ENCODE data around the gene SIAH3. TPM values are rescaled to one million over a fixed set of nuclear protein-coding genes. Genes with fewer than 3 reads are reported as not detected.

Gene SIAH3, protein sequence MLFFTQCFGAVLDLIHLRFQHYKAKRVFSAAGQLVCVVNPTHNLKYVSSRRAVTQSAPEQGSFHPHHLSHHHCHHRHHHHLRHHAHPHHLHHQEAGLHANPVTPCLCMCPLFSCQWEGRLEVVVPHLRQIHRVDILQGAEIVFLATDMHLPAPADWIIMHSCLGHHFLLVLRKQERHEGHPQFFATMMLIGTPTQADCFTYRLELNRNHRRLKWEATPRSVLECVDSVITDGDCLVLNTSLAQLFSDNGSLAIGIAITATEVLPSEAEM
- 0.09 TPM for polyA plus RNA-seq (2013, experiment 1 of 4)
- polyA plus RNA-seq (2013, experiment 2 of 4) = 0.02 TPM
- not detected for polyA plus RNA-seq (2013, experiment 3 of 4)
- polyA plus RNA-seq (2013, experiment 4 of 4) = 0.04 TPM

DNA sequence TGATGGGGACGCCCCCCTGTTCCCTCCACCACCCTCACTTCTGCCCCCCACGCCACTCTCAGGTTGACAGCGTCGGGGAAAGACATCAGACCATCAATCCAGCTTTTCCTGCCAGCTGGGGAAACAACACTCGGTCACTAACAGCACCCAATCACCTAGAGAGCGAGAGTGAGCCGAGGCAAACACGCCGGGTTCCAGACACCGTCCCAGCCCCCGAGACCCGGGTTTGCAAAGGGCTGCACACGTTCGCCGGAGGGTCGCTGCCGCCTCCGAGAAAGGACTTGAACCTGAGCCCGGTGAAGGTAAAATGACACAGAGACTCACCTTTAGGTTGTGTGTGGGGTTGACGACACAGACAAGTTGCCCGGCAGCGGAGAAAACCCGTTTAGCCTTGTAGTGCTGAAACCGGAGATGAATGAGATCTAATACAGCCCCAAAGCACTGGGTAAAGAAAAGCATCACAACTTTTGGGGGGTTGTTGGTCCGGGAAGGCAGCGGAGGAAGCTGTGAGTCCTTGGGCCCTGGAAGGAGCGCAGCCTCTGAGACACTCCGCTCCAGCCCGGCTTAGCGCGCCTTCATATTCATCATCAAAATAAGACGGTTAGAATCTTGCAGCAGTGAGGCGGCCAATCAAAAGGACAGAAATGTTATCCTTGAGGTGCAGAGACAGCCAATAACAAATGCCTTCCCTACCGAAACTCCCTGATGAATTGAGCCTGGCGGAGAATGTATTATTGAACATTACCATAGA is at the start of gene SIAH3:
Gene SIAH3 (minus strand): TSS at position 583 of the 751 bp plus-strand sequence. CDS start 124 bp downstream, at position 459.
- H3K9me3 ChIP-seq (ENCODE audit: control insufficient read depth, low read length) = peaks cover 4% of the 10 kb centered on the region
- no peak within 1 kb of the TSS for H3K27ac ChIP-seq (ENCODE audit: insufficient read depth, low read depth, low read length, poor library complexity, severe bottlenecking)
- 32 to 34% methylated on average over 35 of the region's 35 CpGs for WGBS, 2 experiments
- H3K36me3 ChIP-seq (ENCODE audit: control insufficient read depth, insufficient read depth, low read length) = no peaks in the 10 kb centered on the region
- peak within 1 kb of the TSS; percentile 17 for H3K4me3 ChIP-seq (ENCODE audit: insufficient read depth, low read depth, low read length)
- peaks cover 18% of the 10 kb centered on the region for H3K4me1 ChIP-seq (ENCODE audit: control insufficient read depth, insufficient read depth, low read length)
- peaks cover 32% of the 10 kb centered on the region for H3K27me3 ChIP-seq (ENCODE audit: control insufficient read depth, insufficient read depth, low read length, poor library complexity, severe bottlenecking)

DNA sequence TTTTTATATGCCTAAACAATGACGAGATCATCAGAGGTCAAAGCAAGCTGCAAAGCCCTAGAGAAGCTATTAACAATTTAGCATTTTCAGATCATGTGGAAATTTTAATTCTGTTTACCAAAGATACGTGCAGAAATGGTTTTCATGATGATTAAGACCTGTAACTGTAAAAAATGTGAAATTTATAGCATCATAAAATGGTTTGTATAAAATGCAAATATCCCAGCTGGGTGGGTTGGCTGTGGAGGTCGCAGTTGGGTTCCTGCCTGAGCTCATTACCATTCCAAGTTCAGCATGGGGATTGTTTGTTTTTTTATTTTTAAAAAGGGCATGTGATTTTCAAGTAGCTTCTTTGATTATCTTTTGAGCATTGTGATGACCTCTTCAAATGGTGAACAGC is 47.9 kb upstream of the SIAH3 start:
- H3K27ac ChIP-seq (ENCODE audit: insufficient read depth, low read depth, low read length, poor library complexity, severe bottlenecking) = no peak overlapping the region
- no peaks in the 10 kb centered on the region for H3K27me3 ChIP-seq (ENCODE audit: control insufficient read depth, insufficient read depth, low read length, poor library complexity, severe bottlenecking)
- no peak overlapping the region for H3K4me3 ChIP-seq (ENCODE audit: insufficient read depth, low read depth, low read length)
- H3K9me3 ChIP-seq (ENCODE audit: control insufficient read depth, low read length) = no peaks in the 10 kb centered on the region
- H3K36me3 ChIP-seq (ENCODE audit: control insufficient read depth, insufficient read depth, low read length) = no peaks in the 10 kb centered on the region
- 86 to 87% methylated on average over 3 of the region's 3 CpGs for WGBS, 2 experiments
- H3K4me1 ChIP-seq (ENCODE audit: control insufficient read depth, insufficient read depth, low read length) = no peaks in the 10 kb centered on the region

DNA sequence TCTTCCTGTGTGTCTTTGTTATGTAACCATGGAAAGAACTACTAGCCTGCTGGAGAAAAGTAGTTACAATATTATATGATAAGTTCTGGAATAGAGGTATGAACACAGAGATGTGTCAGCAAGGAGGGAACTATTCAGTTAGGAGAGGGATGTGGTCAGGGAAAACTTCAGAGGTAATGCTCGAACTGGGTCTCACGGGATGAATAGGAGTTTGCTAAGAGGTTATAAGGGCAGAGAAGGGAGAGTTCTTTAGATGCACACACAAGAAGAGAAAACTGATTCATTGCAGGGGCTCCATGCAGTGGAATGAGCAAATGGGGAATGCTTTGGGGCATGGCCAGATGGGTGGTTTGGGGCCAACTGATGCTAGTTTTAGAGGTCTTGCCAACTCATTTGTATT is 46.0 kb upstream of the SIAH3 start:
- WGBS, 2 experiments = 92 to 94% methylated on average over 2 of the region's 2 CpGs
- Histone ChIP-seq H3K36me3 (ENCODE audit: control insufficient read depth, insufficient read depth, low read length) (no peaks in the 10 kb centered on the region), H3K27ac (ENCODE audit: insufficient read depth, low read depth, low read length, poor library complexity, severe bottlenecking) (no peak overlapping the region), H3K4me3 (ENCODE audit: insufficient read depth, low read depth, low read length) (no peak overlapping the region), H3K4me1 (ENCODE audit: control insufficient read depth, insufficient read depth, low read length) (no peaks in the 10 kb centered on the region), H3K9me3 (ENCODE audit: control insufficient read depth, low read length) (no peaks in the 10 kb centered on the region), H3K27me3 (ENCODE audit: control insufficient read depth, insufficient read depth, low read length, poor library complexity, severe bottlenecking) (no peaks in the 10 kb centered on the region)

DNA sequence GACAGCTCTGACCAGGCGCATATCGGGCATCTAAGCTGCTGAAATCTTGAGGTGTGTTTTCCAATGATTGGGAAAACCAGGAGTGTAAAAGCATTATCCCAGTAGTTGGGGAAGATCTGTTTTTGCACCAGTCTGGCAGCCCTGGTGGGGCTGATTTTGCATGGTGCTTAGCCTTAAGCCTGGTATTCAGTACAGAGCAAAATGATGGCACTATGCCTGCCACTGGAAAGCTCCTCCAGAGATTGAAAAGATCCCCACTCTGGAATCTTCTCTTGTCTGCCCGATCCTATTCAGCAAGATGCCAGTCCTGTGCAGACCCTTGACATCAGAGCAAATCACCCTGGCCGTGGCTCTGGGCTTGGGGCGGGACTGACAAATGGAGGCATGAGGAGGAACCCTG is 44.7 kb upstream of the SIAH3 start:
- 94 to 97% methylated on average over 5 of the region's 5 CpGs for WGBS, 2 experiments
- no peaks in the 10 kb centered on the region for H3K36me3 ChIP-seq (ENCODE audit: control insufficient read depth, insufficient read depth, low read length)
- H3K4me3 ChIP-seq (ENCODE audit: insufficient read depth, low read depth, low read length) = no peak overlapping the region
- peaks cover 4% of the 10 kb centered on the region for H3K4me1 ChIP-seq (ENCODE audit: control insufficient read depth, insufficient read depth, low read length)
- no peaks in the 10 kb centered on the region for H3K27me3 ChIP-seq (ENCODE audit: control insufficient read depth, insufficient read depth, low read length, poor library complexity, severe bottlenecking)
- H3K27ac ChIP-seq (ENCODE audit: insufficient read depth, low read depth, low read length, poor library complexity, severe bottlenecking) = no peak overlapping the region
- no peaks in the 10 kb centered on the region for H3K9me3 ChIP-seq (ENCODE audit: control insufficient read depth, low read length)

DNA sequence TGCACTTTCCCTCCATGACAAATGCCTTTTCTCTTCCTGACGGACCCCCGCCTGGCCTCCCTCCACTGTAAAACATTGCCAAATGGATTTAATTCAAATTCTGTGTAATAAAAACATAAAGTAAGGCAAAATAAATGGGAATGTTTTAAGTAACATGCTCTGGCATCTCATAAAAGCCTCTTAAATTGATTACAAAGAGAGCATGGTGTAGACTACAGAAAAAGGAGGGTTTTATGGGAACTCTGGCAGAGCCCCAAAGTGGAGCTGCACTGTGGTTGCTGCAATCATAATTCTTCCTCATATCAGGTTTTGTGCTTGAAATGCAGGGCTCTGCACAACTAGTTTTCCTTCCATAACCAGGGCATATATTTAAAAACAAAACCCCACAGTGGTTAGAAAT is 44.3 kb upstream of the SIAH3 start:
- Histone ChIP-seq H3K27me3 (ENCODE audit: control insufficient read depth, insufficient read depth, low read length, poor library complexity, severe bottlenecking) (no peaks in the 10 kb centered on the region), H3K9me3 (ENCODE audit: control insufficient read depth, low read length) (no peaks in the 10 kb centered on the region)
- WGBS, 2 experiments = 82 to 100% methylated on average over 1 to 2 of the region's 2 CpGs

DNA sequence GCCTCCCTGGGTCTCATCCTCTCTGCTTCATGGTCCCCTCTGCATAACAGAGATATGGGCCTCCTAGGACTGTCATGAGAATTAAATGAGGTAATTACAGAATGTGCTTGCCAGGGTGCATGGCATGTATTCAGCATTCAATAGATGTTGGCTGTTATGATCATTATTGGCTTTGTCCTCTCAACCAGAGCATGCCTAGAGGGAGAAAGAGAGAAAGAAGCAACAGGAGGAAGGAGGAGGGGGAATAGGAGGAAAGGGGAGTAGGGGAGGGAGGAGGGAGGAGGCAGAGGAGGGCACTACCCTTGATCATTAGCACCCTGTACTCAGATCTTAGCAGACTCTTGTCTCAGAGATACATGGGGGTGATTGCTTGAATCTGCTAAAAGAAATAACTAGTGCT is 41.0 kb upstream of the SIAH3 start:
- Histone ChIP-seq H3K27ac (ENCODE audit: insufficient read depth, low read depth, low read length, poor library complexity, severe bottlenecking) (no peak overlapping the region), H3K4me3 (ENCODE audit: insufficient read depth, low read depth, low read length) (no peak overlapping the region), H3K4me1 (ENCODE audit: control insufficient read depth, insufficient read depth, low read length) (peaks cover 4% of the 10 kb centered on the region), H3K27me3 (ENCODE audit: control insufficient read depth, insufficient read depth, low read length, poor library complexity, severe bottlenecking) (no peaks in the 10 kb centered on the region), H3K36me3 (ENCODE audit: control insufficient read depth, insufficient read depth, low read length) (no peaks in the 10 kb centered on the region), H3K9me3 (ENCODE audit: control insufficient read depth, low read length) (no peaks in the 10 kb centered on the region)

More for the DNA sequence above, 44.3 kb upstream of the SIAH3 start:
- H3K4me3 ChIP-seq (ENCODE audit: insufficient read depth, low read depth, low read length) = no peak overlapping the region
- H3K27ac ChIP-seq (ENCODE audit: insufficient read depth, low read depth, low read length, poor library complexity, severe bottlenecking) = no peak overlapping the region
- peaks cover 4% of the 10 kb centered on the region for H3K4me1 ChIP-seq (ENCODE audit: control insufficient read depth, insufficient read depth, low read length)
- H3K36me3 ChIP-seq (ENCODE audit: control insufficient read depth, insufficient read depth, low read length) = no peaks in the 10 kb centered on the region

DNA sequence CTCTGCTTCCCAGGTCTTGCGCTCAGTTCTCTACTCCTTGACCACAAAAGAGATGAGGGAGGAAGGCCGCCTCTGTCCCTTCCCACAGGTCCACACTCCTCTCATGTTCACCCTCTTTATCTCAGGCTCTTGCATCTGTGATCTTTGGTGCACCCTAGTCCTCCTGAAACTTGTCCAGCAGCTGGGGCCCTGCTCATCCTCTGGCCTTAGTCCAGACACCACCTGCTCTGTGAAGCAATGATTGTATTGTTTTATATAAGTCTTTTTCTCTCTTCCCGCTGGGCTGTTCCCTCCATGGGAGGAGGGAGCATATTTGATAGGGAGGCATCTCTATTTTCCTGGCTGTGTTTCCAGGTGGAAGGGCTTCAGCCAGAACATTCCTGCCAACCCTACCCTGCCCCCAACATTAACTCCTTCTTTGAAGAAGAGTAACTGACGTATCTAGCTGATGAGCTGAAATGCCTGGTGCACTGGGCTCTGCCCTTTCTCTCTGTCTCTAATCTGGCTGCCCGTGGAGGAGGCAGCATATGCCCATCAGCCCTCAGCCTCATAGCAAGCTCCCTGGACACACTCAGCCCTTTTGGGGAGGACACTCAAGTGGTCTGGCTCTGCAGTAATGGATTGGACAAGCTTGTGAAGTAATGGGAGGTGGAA is 38.2 kb upstream of the SIAH3 start:
- Histone ChIP-seq H3K36me3 (ENCODE audit: control insufficient read depth, insufficient read depth, low read length) (no peaks in the 10 kb centered on the region), H3K27ac (ENCODE audit: insufficient read depth, low read depth, low read length, poor library complexity, severe bottlenecking) (no peak overlapping the region)
- WGBS, 2 experiments = 84 to 90% methylated on average over 4 to 5 of the region's 5 CpGs

DNA sequence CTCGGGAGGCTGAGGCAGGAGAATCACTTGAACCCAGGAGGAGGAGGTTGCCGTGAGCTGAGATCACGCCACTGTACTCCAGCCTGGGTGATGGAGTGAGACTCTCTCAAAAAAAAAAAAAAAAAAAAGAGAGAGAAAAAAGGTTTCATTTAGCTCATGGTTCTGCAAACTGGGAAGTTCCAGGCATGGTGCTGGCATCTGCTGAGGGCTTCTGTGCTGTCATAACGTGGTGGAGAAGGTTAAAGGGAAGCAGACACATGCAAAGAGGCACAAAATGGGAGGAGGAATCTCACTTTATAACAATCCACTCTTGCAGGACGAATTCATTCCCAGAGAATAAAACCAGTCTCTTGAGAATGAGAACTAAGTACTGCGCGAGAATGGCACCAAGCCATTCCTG is 34.9 kb upstream of the SIAH3 start:
- Histone ChIP-seq H3K9me3 (ENCODE audit: control insufficient read depth, low read length) (no peaks in the 10 kb centered on the region), H3K36me3 (ENCODE audit: control insufficient read depth, insufficient read depth, low read length) (no peaks in the 10 kb centered on the region), H3K27me3 (ENCODE audit: control insufficient read depth, insufficient read depth, low read length, poor library complexity, severe bottlenecking) (no peaks in the 10 kb centered on the region), H3K4me3 (ENCODE audit: insufficient read depth, low read depth, low read length) (no peak overlapping the region), H3K27ac (ENCODE audit: insufficient read depth, low read depth, low read length, poor library complexity, severe bottlenecking) (no peak overlapping the region), H3K4me1 (ENCODE audit: control insufficient read depth, insufficient read depth, low read length) (peaks cover 31% of the 10 kb centered on the region)
- 93 to 94% methylated on average over 7 of the region's 7 CpGs for WGBS, 2 experiments

More for the DNA sequence above, 38.2 kb upstream of the SIAH3 start:
- no peaks in the 10 kb centered on the region for H3K27me3 ChIP-seq (ENCODE audit: control insufficient read depth, insufficient read depth, low read length, poor library complexity, severe bottlenecking)
- H3K4me1 ChIP-seq (ENCODE audit: control insufficient read depth, insufficient read depth, low read length) = peaks cover 13% of the 10 kb centered on the region
- H3K4me3 ChIP-seq (ENCODE audit: insufficient read depth, low read depth, low read length) = no peak overlapping the region
- no peaks in the 10 kb centered on the region for H3K9me3 ChIP-seq (ENCODE audit: control insufficient read depth, low read length)

DNA sequence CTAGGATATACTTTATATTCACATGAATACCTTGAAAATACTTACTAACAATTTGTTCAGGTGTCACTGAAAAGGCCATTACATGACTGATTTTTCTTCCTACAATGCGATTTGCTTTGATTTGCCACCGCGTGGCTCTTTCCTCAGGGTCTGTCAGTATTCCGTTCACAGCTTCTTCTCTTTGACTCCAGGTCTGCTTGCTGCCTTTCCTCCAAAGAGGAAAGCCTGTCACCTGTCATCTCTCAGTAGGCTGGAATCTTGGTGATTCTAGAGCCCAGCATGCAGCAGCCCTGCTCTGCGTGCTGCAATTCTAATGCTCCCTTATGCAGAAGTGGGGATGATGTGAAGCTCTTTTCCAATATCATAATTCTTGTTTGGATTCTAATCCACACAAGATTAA is 33.6 kb upstream of the SIAH3 start:
- Histone ChIP-seq H3K27me3 (ENCODE audit: control insufficient read depth, insufficient read depth, low read length, poor library complexity, severe bottlenecking) (no peaks in the 10 kb centered on the region), H3K4me3 (ENCODE audit: insufficient read depth, low read depth, low read length) (no peak overlapping the region), H3K36me3 (ENCODE audit: control insufficient read depth, insufficient read depth, low read length) (no peaks in the 10 kb centered on the region), H3K4me1 (ENCODE audit: control insufficient read depth, insufficient read depth, low read length) (peaks cover 34% of the 10 kb centered on the region), H3K27ac (ENCODE audit: insufficient read depth, low read depth, low read length, poor library complexity, severe bottlenecking) (no peak overlapping the region), H3K9me3 (ENCODE audit: control insufficient read depth, low read length) (no peaks in the 10 kb centered on the region)
- WGBS, 2 experiments = 41 to 52% methylated on average over 5 of the region's 5 CpGs

DNA sequence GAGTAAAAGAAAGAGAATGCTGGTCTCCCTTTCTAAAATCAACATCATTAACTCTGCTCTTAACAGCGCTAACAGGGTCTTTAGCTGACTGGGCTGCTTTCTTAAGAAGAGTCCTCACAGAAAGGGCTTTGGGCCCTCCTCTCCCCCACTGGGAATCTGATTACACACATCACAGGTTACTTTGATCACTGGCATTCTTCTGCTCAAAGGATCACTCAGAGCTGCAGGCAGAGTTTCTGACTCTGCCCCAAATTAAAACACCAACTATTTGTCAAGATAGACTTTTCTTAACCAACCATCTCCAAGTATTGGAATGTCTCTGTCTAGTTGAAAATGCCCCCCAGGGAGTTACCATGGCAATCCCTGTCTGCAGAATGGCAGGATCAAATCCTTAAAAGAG is 31.1 kb upstream of the SIAH3 start:
- Histone ChIP-seq H3K9me3 (ENCODE audit: control insufficient read depth, low read length) (no peaks in the 10 kb centered on the region), H3K4me1 (ENCODE audit: control insufficient read depth, insufficient read depth, low read length) (peaks cover 34% of the 10 kb centered on the region), H3K36me3 (ENCODE audit: control insufficient read depth, insufficient read depth, low read length) (no peaks in the 10 kb centered on the region), H3K27ac (ENCODE audit: insufficient read depth, low read depth, low read length, poor library complexity, severe bottlenecking) (no peak overlapping the region), H3K27me3 (ENCODE audit: control insufficient read depth, insufficient read depth, low read length, poor library complexity, severe bottlenecking) (no peaks in the 10 kb centered on the region), H3K4me3 (ENCODE audit: insufficient read depth, low read depth, low read length) (no peak overlapping the region)
- WGBS, 2 experiments = 0 to 2% methylated on average over 1 of the region's 1 CpG
